GM21528 (cell line): ENCODE data around the gene MORC4.
"Not testable (repeated sequence)": the region's sequence is repeated elsewhere in the genome, so short reads cannot be mapped to it uniquely, and the experiment has no call there.

ENCODE experiments used
- ATAC-seq: cut with Tn5 transposase; IDR thresholded peaks from one replicate; pipeline ENCODE4 v1.9.1; 2021; ENCODE audit warnings: mild to moderate bottlenecking, moderate library complexity; ENCODE audit not compliant: unreplicated experiment, low FRiP score

Gene MORC4

GRCh38 chrX:107000013-107000515 lies at the start of gene MORC4:
Gene MORC4 (minus strand): TSS chrX:107000212. CDS start chrX:106999969, 243 bp downstream.
- peak; percentile 85 for ATAC-seq

DNA sequence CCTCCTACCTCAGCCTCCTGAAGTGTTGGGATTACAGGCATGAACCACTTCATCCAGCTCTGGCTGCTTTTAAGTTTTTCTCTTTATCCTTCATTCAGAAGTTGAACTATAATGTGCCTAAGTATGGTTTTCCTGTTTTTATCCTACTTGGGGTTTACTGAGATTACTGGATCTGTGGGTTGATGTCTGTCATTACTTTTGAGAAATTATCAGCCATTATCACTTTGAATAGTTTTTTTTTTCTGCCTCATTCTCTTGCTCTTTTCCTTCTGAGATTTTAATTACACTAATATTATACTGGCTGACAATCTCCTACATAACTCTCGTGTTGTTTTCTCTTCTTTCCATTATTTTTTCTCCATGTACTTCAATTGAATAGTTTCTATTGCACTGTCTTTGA lies 47.6 kb upstream of the MORC4 start:
- ATAC-seq, result no peak

- no peak for ATAC-seq
Measured at GRCh38 chrX:107029752-107030151, 29.7 kb upstream of the MORC4 start.

DNA sequence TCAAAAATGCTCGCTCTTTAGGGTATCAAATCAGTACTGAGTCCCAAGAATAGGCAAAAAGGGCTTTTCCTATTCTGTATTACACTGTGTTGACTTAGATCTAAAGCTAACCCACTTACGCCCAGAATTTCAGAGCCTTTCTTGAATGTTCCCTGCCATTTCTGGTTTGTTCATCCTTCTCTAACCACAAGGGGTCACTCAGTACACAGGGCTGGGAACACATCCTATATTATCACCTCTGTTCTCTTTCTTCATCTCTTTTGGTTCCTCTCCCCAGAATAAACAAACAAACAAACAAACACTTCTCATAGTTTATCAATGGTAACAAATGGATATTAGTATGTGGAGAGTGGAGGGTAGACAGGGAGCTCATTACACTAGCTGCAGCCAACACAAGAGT lies 25.5 kb upstream of the MORC4 start:
- ATAC-seq, result no peak

GRCh38 chrX:107014936-107015335 lies 14.9 kb upstream of the MORC4 start:
- no peak for ATAC-seq

- ATAC-seq, result no peak
Measured at GRCh38 chrX:107008034-107008433, 8.0 kb upstream of the MORC4 start.

- ATAC-seq, result peak; percentile 51
Measured at GRCh38 chrX:106999002-106999975, 723 bp downstream of the MORC4 start.

- no peak for ATAC-seq
Measured at GRCh38 chrX:106997611-106998010, 2.4 kb downstream of the MORC4 start.

DNA sequence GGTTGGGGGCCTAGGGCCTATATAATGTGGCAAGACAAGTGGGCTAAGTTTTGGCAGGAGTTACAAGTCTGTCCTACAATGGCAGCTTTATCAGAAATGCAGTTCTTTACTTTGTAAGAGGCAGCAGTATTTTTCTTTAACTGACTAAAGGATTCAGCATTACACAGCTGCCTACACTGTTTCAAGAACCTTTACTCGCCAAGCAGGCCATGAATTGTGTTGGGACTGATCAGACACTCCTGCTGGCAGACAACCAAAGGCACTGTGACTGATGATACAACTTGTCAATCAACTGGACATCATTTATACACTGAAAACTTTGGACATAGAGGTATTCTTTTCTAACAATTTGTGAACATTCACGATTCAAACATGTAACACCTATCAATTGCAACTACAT lies 4.3 kb downstream of the MORC4 start:
- no peak for ATAC-seq

GRCh38 chrX:106987488-106987887 lies 12.5 kb downstream of the MORC4 start:
- ATAC-seq, result no peak

GRCh38 chrX:106980952-106981626 lies 18.9 kb downstream of the MORC4 start:
- ATAC-seq, result no peak

GRCh38 chrX:106976416-106976815 lies 23.6 kb downstream of the MORC4 start:
- no peak for ATAC-seq

DNA sequence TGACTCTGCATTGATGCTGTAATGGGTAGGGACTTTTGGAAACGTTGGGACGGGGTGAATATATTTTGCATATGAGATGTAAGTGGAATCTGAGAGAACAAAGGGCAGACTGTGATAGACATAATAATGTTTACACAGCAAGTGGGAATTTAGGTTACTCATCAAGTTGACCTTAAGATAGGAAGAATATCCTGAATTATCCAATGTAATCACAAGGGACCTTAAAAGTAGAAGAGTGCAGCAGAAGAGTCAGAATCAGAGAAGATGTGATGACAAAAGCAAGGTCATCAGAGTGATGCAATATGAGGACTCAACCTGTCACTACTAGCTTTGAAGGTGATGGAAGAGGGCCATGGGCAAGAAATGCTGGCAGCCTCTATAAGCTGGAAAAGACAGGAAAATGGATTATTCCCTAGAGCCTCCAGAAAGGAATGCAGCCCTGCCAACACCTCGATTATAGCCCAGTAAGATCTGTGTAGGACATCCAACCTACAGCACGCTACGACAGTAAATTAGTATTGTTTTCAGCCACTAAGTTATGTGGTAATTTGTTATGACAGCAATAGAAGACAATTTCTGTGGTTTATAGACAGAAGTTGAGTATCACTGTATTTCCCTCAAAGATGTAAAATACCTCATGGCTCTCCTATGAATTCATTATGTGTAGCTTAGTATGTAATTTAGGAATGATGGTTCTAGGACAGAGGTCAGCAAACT lies 26.4 kb downstream of the MORC4 start:
- ATAC-seq, result no peak

DNA sequence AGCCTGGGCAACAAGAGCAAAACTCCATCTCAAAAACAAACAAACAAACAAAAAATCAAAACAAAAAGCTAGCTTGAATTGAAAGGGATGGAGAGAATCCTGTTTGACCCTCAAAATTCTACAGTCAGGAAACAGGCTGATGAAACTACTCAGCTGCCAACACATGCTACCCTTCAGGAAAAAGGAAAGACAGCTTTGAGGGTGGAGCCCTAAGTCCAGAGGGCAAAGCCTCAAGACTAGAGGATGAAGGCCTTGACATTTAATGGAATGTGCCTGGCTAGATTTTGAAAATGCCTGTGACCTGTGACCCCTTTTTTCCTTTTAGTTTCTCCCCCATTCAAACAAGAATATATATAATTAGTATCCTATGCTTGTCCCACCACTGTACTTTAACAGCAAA lies 27.1 kb downstream of the MORC4 start:
- ATAC-seq, result no peak

- not testable (repeated sequence) for ATAC-seq
Measured at GRCh38 chrX:106966547-106966946, 33.5 kb downstream of the MORC4 start.

- no peak for ATAC-seq
Measured at GRCh38 chrX:106964290-106964689, 35.7 kb downstream of the MORC4 start.

- ATAC-seq, result no peak
Measured at GRCh38 chrX:106963111-106963510, 36.9 kb downstream of the MORC4 start.

DNA sequence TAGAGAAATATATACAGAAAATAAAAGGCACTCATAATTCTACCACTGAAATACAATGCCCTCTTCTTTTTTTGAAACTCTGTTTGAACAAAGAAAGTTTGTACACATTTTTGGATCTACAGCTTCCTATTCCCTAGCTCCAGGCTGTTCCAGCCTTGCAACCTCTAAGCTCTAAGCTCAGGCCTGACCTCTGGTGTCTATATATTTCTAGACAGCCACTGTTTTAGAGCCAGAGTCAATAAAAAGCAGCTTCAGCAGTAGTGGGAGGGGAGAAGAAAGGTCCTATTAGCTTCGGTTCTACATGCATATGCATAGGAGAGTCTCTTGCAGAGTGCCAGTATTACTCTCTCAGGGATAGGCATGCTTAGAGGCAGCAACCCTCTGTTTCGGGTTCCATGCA lies 40.1 kb downstream of the MORC4 start:
- ATAC-seq, result no peak

DNA sequence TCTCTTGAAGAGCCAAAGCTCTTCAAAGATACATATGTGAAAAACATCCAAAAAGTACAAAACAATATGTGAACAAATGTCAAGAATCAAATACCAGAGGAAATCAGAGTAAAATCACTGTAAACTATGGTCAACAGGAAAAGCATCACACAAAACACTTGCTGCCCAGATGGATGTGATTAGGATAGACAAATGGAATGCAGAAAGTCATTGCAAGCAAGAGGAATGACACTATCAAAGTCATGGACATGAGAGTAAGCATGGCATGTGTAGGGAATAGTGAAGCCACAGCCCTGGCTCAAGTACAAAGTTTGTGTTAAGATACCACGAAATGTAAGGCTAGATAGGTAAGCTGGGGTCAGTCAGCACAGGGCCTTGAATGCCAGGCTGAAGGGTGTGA lies 42.2 kb downstream of the MORC4 start:
- no peak for ATAC-seq

GRCh38 chrX:106955004-106955772 lies 44.8 kb downstream of the MORC4 start:
- no peak for ATAC-seq
